Medulla oblongata (tissue), 1 donor: ENCODE results near the gene ELOVL6.
A peak's percentile ranks its signal among the peaks of the same experiment; 100 is the strongest.

Experiments used
- DNase-seq: peaks from one replicate; pipeline ENCODE4 v3.0.0-alpha.2; 2015; ENCODE audit errors: extremely low spot score

Gene ELOVL6

DNA sequence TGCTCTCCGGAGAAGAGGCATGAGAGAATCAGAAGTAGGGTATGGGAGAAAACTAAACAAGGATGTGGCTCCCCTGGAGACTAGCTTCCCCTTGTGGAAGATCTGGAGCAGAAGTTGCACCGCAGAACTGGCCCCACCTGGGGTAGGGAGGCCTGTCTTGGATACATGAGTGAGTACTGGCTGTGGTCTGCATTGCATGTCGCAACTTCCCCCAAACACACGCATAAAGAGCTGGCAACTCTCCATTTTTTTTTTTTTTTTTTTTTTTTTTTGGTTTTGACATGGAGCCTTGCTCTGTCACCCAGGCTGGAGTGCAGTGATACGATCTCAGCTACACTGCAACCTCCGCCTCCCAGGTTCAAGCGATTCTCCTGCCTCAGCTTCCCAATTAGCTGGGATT is 165.8 kb downstream of the ELOVL6 start:
- DNase-seq, result no peak

DNA sequence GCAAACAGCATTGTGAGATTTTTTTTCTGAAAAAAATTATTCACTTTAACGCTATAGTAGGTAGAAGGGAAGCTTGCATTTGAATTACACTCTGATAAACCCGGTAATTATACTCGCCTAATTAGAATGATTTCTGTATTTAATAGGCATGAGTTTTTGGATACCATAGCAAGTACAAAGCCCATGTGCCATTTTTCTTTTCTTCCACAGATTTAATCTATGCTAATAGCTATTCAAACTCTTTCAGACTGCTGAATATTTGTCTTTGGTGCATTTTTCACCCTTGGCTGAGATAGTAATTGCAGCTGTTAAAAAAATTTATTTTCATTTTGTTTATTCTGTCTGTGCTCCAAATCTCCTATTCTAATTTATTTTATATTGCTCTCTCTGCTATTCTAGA is 172.7 kb downstream of the ELOVL6 start:
- DNase-seq, result no peak

DNA sequence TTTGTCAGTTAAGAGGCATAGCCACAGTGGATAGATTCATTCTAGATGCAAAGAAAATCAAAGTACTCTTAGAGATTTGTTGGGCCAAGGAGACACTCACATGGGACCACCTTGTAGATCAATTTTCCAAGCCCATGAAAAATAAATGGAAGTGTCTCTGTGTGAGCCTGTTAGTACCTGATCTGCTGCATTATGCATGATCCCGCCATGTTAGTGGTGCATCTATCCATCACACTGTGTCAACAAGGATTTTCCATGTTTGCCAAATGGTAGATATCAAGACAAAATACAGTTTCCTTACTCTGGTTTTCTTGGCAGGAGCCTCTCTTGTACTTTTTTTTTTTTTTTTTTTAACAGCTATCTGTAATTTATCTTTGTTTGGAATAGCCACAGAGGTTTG is 173.4 kb downstream of the ELOVL6 start:
- DNase-seq, result no peak

DNA sequence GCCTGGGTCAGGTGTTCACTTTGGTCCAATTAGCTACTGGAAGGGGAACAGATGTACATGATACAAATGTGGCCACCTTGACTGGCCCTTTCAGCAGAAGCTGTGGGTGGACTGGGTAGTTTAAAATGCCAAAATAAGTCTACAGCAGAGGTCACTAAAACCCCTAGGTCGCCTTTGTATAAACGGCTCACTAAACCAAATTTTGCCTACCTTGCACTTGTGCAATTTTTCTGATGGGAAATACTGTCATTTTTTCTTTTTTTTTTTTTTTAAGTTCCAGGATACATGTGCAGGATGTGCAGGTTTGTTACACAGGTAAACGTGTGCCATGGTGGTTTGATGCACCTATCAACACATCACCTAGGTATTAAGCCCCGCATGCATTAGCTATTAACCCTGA is 176.0 kb downstream of the ELOVL6 start:
- DNase-seq, result no peak

DNA sequence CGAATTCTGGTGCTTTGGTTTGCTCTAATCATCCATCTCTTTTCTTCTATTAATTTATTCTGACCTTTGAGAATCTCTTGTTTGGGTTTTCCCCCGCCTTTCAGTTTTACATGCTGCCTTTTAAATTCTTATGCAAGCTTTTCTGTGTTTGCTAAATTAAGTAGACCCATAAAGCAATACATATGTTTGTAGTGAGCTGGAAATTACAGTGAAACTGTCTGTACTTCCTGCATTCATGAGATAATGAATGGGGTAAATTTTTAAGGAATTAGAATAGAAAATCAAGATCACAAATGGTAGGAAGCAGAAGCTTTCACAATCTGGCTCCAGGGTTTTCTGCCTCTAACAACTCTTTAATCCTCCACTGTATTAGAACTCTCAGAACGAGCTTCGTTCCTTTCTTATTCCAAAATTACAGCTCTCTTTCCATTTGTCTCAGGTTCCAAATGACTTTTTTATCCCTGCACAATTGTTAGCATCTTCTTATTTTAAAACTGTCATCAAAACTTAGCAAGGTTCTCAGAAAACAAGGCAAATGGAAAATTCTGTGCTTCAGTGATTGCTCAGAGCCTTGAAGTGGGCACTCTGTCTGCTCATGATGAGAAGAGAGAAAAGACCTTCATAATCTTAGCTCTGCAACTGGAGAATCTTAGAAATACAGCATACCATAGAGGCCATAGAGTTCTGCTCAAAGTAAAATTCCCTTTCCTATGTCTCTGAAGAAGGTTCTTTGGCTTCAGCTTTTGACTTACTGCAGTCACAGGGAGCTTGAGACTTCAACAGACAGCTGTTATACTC is 177.6 kb downstream of the ELOVL6 start:
- no peak for DNase-seq

DNA sequence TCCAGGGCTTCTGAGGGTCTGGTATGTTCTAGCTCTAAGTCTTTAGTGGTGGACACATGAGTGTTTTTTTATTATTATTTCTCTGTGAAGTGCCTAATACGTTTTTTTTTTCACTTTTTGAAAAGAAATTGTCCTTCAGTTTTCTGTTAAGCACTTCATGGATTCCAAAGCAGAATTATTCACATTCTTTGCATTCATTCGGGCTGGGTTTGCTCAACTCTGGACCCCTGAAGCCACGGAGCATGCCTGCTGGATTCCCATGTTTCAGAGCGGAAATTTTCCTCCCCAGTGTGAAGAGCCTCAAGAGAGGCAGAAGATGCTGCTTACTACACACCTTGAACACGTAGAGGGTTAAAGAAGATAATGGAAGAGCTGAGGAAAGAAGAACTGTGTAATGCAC is 178.3 kb downstream of the ELOVL6 start:
- DNase-seq, result no peak

DNA sequence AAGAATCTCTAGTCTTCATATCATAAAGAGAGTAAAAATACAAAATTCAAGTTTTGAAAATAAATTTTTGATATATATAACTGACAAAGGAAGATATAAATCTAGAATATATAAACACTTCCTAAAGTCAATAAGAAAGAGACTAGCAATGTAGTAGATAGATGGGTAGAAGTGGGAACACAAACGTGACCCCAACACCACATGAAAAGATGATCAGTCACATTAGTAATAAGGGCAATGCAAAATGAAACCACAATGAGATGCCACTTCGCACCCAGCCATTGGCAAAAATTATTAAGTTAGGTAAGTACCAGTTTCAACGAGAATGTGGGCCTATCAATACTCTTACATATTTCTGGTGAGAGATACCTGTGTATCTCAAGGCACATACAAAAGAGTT is 179.3 kb downstream of the ELOVL6 start:
- no peak for DNase-seq

DNA sequence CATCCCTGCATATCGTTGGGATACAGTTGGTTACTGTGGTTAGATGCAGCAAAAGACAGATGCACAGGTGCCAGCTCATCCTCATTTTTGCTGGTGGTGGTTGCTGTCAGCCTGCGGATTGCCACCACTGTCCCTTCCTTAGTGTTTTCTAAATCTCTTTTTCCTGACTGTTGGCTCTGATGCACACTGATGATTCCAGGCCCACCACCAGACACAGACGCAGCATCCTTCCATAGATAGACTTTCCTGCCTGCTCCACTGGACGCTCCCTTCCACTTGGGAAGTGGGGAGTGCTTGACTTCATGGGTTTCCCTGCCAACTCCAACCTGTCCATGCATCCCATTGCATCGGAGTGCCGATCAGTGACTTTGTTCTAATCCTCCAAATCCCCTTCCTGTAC is 184.2 kb downstream of the ELOVL6 start:
- DNase-seq, result no peak

DNA sequence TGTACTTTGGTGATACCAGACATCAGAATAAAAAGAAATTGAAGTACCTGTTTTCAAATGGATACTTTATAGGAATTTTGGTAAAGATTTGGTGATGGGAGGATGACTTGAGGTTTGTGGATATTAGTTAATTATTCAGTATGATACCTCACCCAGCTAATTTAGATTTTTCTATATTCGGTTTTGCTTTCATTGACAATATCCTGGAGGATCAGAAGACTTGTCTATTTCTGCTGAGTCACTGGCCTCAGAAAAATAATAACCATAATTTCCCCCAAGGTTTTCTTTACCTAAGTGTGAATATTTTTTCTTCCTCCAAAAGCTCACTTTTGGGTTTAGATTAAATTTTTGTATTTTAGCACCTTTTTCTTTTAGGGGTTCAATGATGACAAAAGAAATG is 185.5 kb downstream of the ELOVL6 start:
- DNase-seq, result no peak

DNA sequence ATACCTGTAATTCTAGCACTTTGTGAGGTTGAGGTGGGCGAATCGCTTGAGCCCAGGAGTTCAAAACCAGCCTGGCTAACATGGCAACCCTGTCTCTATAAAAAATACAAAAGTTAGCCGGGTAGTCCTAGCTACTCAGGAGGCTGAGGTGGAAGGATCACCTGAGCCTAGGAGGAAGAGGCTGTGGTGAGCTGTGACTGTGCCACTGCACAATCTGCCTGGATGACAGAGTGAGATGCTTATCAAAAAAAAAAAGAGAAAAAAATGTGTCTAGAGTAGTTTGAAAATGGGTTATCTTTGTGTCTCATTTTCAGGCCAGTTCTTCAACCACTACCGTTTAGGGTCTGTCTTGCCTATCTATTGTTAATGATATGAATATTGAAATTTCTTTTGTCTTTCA is 187.6 kb downstream of the ELOVL6 start:
- no peak for DNase-seq

DNA sequence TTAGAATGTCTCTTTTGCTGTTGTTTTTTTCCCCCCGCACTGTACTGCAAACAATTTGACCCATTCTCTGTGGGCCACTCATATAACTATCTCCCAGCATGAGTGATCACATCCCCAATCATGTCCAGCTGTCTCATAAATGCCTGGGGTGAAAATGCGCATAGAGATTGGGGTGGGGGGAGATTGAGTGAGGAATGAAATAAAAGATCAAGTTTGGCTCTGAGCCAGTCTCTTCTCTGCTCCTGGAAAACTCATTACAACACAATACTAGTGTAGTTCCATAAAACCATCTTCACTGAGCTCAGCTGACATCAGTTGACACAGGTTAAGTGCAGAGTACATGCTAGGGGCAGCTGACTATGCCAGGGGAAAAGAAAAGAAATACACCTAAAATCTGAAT is 188.9 kb downstream of the ELOVL6 start:
- no peak for DNase-seq

DNA sequence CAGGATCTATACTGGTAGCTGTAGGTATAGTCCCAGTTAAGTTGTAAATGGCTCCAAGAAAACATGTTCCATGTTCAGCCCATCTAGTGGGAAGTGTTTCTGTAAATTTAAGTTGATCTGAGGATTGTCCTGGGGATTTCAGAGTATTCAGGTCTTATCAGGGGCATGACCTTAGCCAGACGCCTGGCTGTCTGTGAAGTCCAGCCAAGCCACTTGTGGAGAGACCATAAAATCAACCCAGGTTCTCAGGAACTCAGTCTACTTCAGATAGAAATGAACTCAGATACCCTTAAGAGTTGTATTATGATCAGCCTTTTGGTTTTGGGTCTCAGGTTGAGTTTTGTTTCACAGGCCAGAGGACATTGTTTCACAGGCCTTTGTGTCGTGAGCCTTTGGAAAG is 189.9 kb downstream of the ELOVL6 start:
- DNase-seq, result no peak

DNA sequence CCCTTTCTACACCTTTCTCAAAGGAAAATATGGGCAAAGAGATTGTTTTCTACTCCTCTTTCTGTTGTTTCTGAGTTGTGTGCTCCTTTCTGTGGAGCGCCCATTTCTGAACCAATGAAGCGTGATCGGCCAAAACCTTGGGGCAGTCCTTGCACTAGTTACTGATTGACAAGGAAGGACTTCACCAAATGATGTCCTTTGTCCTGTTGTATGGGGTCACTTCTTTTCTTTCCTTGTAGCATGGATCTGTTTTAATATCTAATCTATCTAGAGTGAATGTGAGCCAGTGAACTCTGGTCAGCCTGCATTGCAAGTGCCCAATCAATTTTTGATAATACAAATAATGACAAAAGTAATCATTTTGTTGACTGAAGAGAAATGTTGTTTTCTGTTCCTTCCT is 191.2 kb downstream of the ELOVL6 start:
- no peak for DNase-seq

DNA sequence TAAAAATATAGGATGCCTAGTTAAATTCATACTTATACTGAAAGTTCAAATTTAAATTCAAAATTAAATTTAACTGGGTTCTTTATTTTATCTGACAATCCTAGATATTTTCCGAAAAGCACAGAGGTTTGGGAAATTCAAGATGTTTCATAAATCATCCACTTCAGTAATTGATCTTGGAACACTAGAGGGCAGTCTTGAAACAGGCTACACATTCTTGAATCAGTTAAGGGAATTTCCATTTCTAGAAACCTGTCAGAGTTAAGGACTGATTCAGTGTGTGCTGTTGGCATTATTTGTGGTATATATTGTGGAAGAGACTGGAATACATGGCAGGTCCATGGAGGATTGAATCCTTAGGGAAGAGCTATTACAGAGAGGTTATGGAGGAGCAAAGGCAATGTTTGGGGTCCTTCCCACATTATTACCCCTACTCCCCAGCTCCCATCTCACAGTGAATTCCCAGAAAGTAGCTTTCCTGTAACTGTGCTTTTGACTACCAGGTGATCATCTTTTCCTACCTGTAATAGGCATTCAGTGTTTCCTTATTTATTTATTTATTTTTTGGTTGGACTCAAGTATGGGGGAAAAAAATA is 192.9 kb downstream of the ELOVL6 start:
- DNase-seq, result peak; percentile 87

DNA sequence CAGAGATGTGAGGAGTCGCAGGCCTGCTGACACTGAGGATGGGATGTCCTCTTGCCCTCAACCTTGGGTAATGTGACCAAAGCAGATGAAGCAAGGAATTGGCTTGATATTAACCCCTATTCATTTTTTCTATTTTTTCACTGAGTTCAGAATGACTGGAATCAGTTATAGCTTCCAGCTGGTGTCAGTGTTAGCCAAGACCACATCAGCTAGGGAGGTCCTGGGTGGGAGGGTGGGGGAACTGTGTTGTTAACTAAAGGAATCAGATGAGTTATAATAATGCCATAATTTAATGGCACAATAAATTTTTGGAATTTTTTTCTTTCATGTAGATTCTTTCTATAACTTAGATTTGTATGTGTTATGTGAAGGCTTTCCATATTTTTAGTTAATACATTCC is 193.9 kb downstream of the ELOVL6 start:
- DNase-seq, result no peak

DNA sequence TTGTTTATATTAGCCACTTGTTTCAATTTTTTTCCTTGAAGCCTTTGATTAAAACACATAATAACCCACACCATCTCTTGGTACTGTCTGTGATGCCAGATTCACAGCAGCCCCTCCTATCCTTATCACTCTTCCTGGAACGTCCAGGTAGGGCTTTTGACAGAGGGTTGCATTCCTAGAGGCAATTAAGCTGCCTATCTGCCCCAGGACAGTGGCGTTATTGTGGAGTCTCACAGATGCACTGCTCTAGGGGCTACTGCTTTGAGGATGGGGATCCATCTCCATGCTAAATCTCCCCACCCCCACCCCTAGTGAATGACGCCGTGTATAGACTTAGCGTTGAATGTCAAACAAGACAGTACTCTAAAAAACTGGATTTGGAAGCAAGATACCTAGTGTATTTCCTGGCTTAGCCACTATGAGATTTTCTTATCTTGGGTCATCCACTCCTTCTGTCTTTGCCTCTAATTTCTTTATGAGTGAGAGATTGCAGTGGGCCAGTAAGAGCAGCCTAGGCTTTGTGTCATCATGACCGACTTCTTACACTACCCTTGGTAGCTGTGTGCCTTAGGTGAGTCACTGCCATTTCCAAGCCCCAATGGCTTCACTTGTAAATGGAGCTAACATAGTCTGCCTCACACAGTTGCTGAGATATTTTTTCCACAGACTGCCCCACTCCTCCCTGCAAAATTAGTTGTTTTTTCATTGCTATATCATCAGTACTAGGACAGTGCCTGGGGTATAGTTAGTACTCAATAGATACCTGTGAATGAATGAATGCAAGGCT is 194.8 kb downstream of the ELOVL6 start:
- no peak for DNase-seq

DNA sequence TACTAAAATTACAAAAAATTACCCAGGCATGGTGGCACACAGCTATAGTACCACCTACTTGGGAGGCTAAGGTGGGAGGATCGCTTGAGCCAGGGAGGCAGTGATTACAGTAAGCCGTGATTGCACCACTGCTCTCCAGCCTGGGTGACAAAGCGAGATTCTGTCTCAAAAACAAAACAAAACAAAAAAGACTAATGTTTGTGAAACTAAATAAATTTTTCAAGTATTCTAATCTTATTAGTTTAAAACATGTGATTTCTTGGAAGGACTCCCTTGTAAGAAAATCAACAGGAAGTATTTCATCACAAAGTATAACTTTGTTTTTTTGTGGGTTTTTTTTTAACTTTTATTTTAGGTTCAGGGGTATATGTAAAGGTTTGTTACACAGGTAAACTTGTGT is 196.1 kb downstream of the ELOVL6 start:
- no peak for DNase-seq

DNA sequence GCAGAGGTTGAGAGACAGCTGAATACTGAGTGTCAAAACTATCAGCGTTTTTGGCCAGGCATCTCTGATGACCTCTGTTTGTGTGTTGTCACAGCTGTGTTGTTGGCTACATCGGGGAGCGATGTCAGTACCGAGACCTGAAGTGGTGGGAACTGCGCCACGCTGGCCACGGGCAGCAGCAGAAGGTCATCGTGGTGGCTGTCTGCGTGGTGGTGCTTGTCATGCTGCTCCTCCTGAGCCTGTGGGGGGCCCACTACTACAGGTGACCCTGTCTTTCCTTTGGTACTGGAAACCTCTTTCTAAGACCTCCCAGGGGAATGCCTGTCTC is 198.9 kb downstream of the ELOVL6 start:
- no peak for DNase-seq

DNA sequence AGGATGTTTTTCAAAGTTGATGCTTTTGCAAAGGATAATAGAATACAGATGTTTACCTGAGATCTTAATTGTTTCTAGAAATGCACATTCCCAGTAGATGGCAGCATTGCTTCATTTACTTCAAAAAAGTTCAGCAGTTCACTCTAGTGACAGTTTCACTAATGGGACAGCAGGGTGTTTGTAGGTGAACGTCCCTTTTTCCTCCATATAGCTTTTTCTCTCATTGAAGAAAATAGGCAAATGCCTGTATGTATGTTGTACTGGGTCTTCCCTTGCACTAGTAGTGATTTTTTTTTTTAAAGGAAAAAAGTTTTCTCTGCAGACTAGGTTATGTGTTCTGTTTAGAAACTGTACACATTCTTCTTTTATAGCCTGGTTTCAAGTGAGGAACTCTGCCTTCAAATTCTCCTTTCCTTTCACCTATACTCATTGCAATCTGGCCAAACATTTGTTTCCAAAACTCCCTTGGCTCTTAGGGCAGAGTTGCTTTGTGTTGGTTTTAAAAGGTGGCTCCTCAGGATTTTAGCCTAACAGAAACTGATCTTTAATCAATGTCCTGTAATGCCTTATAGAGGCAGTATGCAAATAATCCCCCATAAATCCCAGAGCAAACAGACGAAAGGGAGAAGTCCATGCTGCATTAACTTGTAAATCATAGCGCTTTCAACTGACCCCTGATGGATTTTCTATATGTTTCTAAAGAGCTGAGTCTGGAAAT is 199.4 kb downstream of the ELOVL6 start:
- peak; percentile 86 for DNase-seq

DNA sequence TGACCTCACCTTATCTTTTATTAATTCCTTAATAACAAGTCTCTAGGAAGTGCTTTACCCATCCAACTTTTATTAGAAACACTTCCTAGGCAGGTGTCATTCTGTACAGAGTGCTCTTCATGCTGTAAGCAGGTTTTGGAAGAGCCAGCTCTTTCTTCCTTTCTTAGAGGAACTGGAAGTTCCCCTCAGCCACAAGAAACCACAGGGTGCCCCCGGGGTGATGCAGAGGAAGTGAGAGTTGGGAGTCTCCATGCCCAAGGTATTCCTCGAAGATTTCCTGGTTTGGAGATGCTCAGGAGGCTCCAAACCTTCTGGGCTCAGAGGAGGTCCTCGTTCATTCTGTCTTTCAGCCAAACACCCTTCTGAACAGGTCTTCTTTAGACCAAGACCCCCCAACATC is 201.9 kb downstream of the ELOVL6 start:
- DNase-seq, result peak; percentile 51
